Ureter (tissue), 1 donor: ENCODE measurements around the gene ADAMTSL2. TPM values are rescaled to one million over a fixed set of nuclear protein-coding genes. Genes with fewer than 3 reads are reported as not detected.

Experiments used
- total RNA-seq: library from RNA; stranded (reverse); gene quantifications from one replicate; pipeline ENCODE4 v1.2.4, GENCODE V29; 2023
- donor health status: DM: yes; HTN: yes; CAD: no.

Gene ADAMTSL2
- total RNA-seq, 1 donor from 2014 or later: 8.8 TPM

Other genes with a start within 250 kb of the ADAMTSL2 start
- 19.6 TPM for gene SURF6, start 198.5 kb upstream of the ADAMTSL2 start, total RNA-seq
- gene MED22, start 186.6 kb upstream of the ADAMTSL2 start, total RNA-seq: 31.2 TPM
- gene RPL7A, start 186.5 kb upstream of the ADAMTSL2 start, total RNA-seq: 2,501 TPM
- gene SURF1, start 178.2 kb upstream of the ADAMTSL2 start, total RNA-seq: 42.2 TPM
- gene SURF2, start 178.2 kb upstream of the ADAMTSL2 start, total RNA-seq: 26.0 TPM
- 128 TPM for gene SURF4, start 158.6 kb upstream of the ADAMTSL2 start, total RNA-seq
- 0.75 TPM for gene STKLD1, start 158.3 kb upstream of the ADAMTSL2 start, total RNA-seq
- gene REXO4, start 116.7 kb upstream of the ADAMTSL2 start, total RNA-seq: 19.5 TPM
- gene ADAMTS13, start 112.3 kb upstream of the ADAMTSL2 start, total RNA-seq: 3.5 TPM
- 24.9 TPM for gene CACFD1, start 74.7 kb upstream of the ADAMTSL2 start, total RNA-seq
- gene SLC2A6, start 55.6 kb upstream of the ADAMTSL2 start, total RNA-seq: 19.6 TPM
- gene MYMK, start 9.7 kb upstream of the ADAMTSL2 start, total RNA-seq: not detected
- not detected for gene FAM163B, start 74.7 kb downstream of the ADAMTSL2 start, total RNA-seq
- not detected for gene DBH, start 101.7 kb downstream of the ADAMTSL2 start, total RNA-seq
- gene SARDH, start 203.6 kb downstream of the ADAMTSL2 start, total RNA-seq: 4.1 TPM